A673 (cell line): ENCODE measurements around the gene SSTR4. TPM values are rescaled to one million over a fixed set of nuclear protein-coding genes. Genes with fewer than 3 reads are reported as not detected.

Experiments used
- BruUV-seq: library from RNA; stranded (reverse); fragments of 400-500 nt; replicated peaks from 2 replicates; lab custom pipeline; 2021; lab: Mats Ljungman, UMichigan
- CTCF ChIA-PET: fragments of 300-600 bp; sonication (Branson Sonifier 250); formaldehyde crosslinking; loops from one replicate; lab custom pipeline; 2022; ENCODE audit warnings: antibody characterized with exemption; lab: Charles Lee
- POLR2A ChIA-PET: fragments of 300-600 bp; sonication (Branson Sonifier 250); formaldehyde crosslinking; loops from one replicate; lab custom pipeline; 2022; ENCODE audit warnings: antibody characterized with exemption; ENCODE audit not compliant: low non-redundant PET; lab: Charles Lee
- DNase-seq: peaks from one replicate; pipeline ENCODE4 v3.0.0-alpha.2; 2015; ENCODE audit warnings: low spot score
- H3K27ac ChIP-seq: fragments of 200-600 bp; sonication (generic); 2 replicates; pipeline ENCODE4 v1.5.1; 2016; ENCODE audit warnings: mixed run types, low read depth, mild to moderate bottlenecking, mixed read lengths, antibody characterized with exemption, low read length; ENCODE audit not compliant: poor library complexity, severe bottlenecking
- H3K27me3 ChIP-seq: fragments of 200-600 bp; sonication (generic); replicated peaks from 2 replicates; pipeline ENCODE4 v1.6.1; 2017; ENCODE audit warnings: mixed run types, low read depth, mild to moderate bottlenecking, mixed read lengths, antibody characterized with exemption, low read length; ENCODE audit not compliant: insufficient read depth, poor library complexity
- H3K36me3 ChIP-seq: fragments of 200-600 bp; sonication (generic); 2 replicates; pipeline ENCODE4 v1.6.1; 2016; ENCODE audit warnings: mixed run types, mild to moderate bottlenecking, mixed read lengths, antibody characterized with exemption, low read length; ENCODE audit not compliant: insufficient read depth, poor library complexity, severe bottlenecking
- H3K4me1 ChIP-seq: fragments of 200-600 bp; sonication (generic); 2 replicates; pipeline ENCODE4 v1.6.1; 2017; ENCODE audit warnings: mixed run types, mild to moderate bottlenecking, mixed read lengths, antibody characterized with exemption, low read length; ENCODE audit not compliant: insufficient read depth, poor library complexity, severe bottlenecking
- H3K4me3 ChIP-seq: fragments of 200-600 bp; sonication (generic); 2 replicates; pipeline ENCODE4 v1.5.1; 2016; ENCODE audit warnings: low read depth, mixed run types, mild to moderate bottlenecking, mixed read lengths, low read length; ENCODE audit not compliant: poor library complexity, severe bottlenecking
- H3K9me3 ChIP-seq: fragments of 200-600 bp; sonication (generic); 2 replicates; pipeline ENCODE4 v1.6.1; 2016; ENCODE audit warnings: mixed run types, low read depth, mild to moderate bottlenecking, mixed read lengths, antibody characterized with exemption, low read length; ENCODE audit not compliant: poor library complexity, severe bottlenecking
- EZH2 ChIP-seq: fragments of 200-600 bp; sonication (generic); IDR thresholded peaks from 2 replicates; pipeline ENCODE4 v1.6.1; 2017; ENCODE audit warnings: borderline replicate concordance, low read depth, mild to moderate bottlenecking, mixed read lengths, antibody characterized with exemption, low read length; ENCODE audit not compliant: poor library complexity, severe bottlenecking
- intact Hi-C: fragments of 100-400 bp; cut with micrococcal nuclease; formaldehyde crosslinking; loops from one replicate; pipeline ENCODE4 v1.10.0; 2022; ENCODE audit not compliant: unreplicated experiment
- total RNA-seq: library from RNA; stranded (reverse); gene quantifications from 2 replicates; pipeline ENCODE4 v1.2.3, GENCODE V29; 2021
- TF ChIP-seq, protein P1 (sequence below): fragments of 300-800, 200-600 bp; sonication (generic); conservative IDR thresholded peaks from 2 replicates; pipeline ENCODE4 v1.5.1; 2017; ENCODE audit warnings: low read depth, mild to moderate bottlenecking, antibody characterized with exemption, low read length, moderate library complexity, mixed read lengths

SSTR4 gene
- total RNA-seq, 1 experiment from 2014 or later: not detected

DNA sequence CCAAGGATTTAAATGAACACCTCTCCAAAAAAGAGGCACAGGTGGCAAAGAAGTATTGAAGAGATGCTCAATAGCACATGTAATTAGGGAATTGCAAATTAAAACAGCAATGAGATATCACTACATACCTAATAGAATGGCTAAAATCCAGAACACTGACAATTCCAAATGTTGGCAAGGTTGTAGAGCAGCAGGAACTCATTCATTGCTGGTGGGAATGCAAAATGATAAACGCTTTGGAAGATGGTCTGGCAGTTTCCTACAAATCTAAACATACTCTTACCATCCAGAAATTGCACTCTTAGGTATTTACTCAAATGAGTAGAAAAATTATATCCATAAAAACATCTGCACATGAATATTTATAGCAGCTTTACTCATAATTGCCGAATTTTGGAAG lies 34.0 kb downstream of the SSTR4 start:
- H3K36me3 ChIP-seq: no peaks in the 10 kb centered on the region
- DNase-seq: no peak
- no peaks in the 10 kb centered on the region for H3K4me1 ChIP-seq
- TF ChIP-seq, protein P1, sequence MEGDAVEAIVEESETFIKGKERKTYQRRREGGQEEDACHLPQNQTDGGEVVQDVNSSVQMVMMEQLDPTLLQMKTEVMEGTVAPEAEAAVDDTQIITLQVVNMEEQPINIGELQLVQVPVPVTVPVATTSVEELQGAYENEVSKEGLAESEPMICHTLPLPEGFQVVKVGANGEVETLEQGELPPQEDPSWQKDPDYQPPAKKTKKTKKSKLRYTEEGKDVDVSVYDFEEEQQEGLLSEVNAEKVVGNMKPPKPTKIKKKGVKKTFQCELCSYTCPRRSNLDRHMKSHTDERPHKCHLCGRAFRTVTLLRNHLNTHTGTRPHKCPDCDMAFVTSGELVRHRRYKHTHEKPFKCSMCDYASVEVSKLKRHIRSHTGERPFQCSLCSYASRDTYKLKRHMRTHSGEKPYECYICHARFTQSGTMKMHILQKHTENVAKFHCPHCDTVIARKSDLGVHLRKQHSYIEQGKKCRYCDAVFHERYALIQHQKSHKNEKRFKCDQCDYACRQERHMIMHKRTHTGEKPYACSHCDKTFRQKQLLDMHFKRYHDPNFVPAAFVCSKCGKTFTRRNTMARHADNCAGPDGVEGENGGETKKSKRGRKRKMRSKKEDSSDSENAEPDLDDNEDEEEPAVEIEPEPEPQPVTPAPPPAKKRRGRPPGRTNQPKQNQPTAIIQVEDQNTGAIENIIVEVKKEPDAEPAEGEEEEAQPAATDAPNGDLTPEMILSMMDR: no peak
- no peak for TF ChIP-seq EZH2
- H3K27ac ChIP-seq: no peak overlapping the region
- H3K9me3 ChIP-seq: no peaks in the 10 kb centered on the region
- ChIA-PET POLR2A (no interaction called here), CTCF (no interaction called here)
- H3K27me3 ChIP-seq: peaks cover 47% of the 10 kb centered on the region
- BruUV-seq: no TSS peak
- no peak overlapping the region for H3K4me3 ChIP-seq
- intact Hi-C loops: no loop called here

DNA sequence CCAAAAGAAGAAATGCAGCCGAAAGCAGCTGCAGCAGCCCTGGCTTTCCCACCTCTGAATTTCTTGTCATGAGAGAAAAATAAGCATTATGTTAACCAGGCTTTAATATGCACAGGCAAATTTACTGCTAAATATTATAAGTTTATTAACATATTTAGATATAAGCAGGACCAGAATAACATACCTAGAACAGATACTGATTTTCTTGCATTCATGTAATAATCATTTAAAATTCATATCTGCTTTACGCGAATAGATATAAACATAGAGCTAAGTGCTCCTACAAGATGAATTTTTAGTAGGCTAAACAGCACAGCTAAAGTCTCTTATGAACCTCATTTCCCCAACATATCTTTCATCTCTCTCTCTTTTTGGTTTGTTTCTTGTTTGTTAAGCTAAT lies 36.3 kb downstream of the SSTR4 start:
- ChIA-PET CTCF (no interaction called here), POLR2A (no interaction called here)

DNA sequence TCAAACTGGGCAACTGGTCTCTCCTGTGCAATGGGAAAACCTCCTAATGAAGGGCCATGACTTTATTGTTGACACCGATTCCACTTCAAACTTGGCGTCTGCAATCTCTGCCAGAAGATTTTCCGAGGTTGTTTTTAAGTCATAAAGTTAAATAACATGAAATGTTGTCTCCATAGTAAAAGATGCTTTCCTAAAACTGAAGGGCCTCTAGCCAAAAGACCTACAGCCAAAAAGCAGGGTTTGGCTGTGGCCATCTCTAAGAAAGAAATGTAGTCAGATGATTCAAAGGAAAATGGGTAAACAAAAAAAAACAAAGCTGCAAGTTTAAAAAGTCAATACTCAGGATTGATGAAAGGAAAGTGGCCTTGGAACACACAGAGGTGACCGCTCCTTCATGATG lies 36.9 kb downstream of the SSTR4 start:
- TF ChIP-seq, protein P1: no peak
- no peak for TF ChIP-seq EZH2
- peaks cover 36% of the 10 kb centered on the region for H3K27me3 ChIP-seq
- no peak overlapping the region for H3K27ac ChIP-seq
- H3K36me3 ChIP-seq: no peaks in the 10 kb centered on the region
- H3K4me1 ChIP-seq: no peaks in the 10 kb centered on the region
- intact Hi-C loops: loop anchor here (2.0 kb wide), 1 partner anchor 21 kb away; no protein-coding TSS in a partner anchor
- ChIA-PET CTCF (no interaction called here), POLR2A (no interaction called here)
- BruUV-seq: no TSS peak
- H3K4me3 ChIP-seq: no peak overlapping the region
- DNase-seq: no peak
- no peaks in the 10 kb centered on the region for H3K9me3 ChIP-seq

More for the DNA sequence above, 36.3 kb downstream of the SSTR4 start:
- no peaks in the 10 kb centered on the region for H3K9me3 ChIP-seq
- no peak overlapping the region for H3K27ac ChIP-seq
- BruUV-seq: no TSS peak
- no peaks in the 10 kb centered on the region for H3K4me1 ChIP-seq
- no peak overlapping the region for H3K4me3 ChIP-seq
- no peak for DNase-seq
- intact Hi-C loops: no loop called here
- no peak for TF ChIP-seq EZH2
- TF ChIP-seq, protein P1: no peak
- no peaks in the 10 kb centered on the region for H3K36me3 ChIP-seq
- peaks cover 32% of the 10 kb centered on the region for H3K27me3 ChIP-seq
